HCT116 (cell line): Measurements from ENCODE around the gene MUC16. TPM values are rescaled to one million over a fixed set of nuclear protein-coding genes. Genes with fewer than 3 reads are reported as not detected.

Experiments used
- ATAC-seq: fragments of 200-7000 bp; cut with Tn5 transposase; 2 replicates; pipeline ENCODE4 v1.9.1; 2020; ENCODE audit warnings: mild to moderate bottlenecking, moderate library complexity
- BruUV-seq: library from RNA; stranded (reverse); fragments of 400-500 nt; replicated peaks from 2 replicates; lab custom pipeline; 2021; lab: Mats Ljungman, UMichigan
- CTCF ChIA-PET: fragments of 300-600 bp; sonication (Branson Sonifier 250); formaldehyde crosslinking; loops from one replicate; lab custom pipeline; 2021; ENCODE audit warnings: antibody characterized with exemption; lab: Charles Lee
- POLR2A ChIA-PET: fragments of 300-600, 350-600 bp; sonication (Branson Sonifier 250); formaldehyde crosslinking; loops from one replicate; lab custom pipeline; 2021; ENCODE audit warnings: antibody characterized with exemption; lab: Charles Lee
- RAD21 ChIA-PET, 2 experiments: fragments of 300-600 bp; sonication (Branson Sonifier 250); formaldehyde crosslinking; loops; one replicate each; lab custom pipeline; 2023; ENCODE audit warnings: low total read pairs in 2 of 2; ENCODE audit not compliant: uncharacterized antibody in 2 of 2, unreplicated experiment in 2 of 2, low non-redundant PET in 1 of 2; lab: Charles Lee
- DNase-seq: peaks from one replicate; pipeline ENCODE4 v3.0.0-alpha.2; 2010; ENCODE audit warnings: low read depth, low spot score
- H2AFZ ChIP-seq: fragments of 200-600 bp; shearing (Covaris generic), sonication (generic); 2 replicates; pipeline ENCODE4 v1.6.1; 2017; ENCODE audit warnings: low read depth, mixed run types, mixed read lengths, antibody characterized with exemption, low read length; ENCODE audit not compliant: poor library complexity, severe bottlenecking
- H3K27ac ChIP-seq: 2 replicates; pipeline ENCODE4 v1.5.1; 2012; ENCODE audit warnings: low read depth, low read length
- H3K27me3 ChIP-seq: fragments of 200-600 bp; sonication (generic); 2 replicates; pipeline ENCODE4 v1.6.1; 2016; ENCODE audit warnings: mixed run types, low read length, mixed read lengths; ENCODE audit not compliant: insufficient read depth
- H3K36me3 ChIP-seq, 2 experiments: fragments of 200-500 bp in 1 of 2; fragments of 200-600 bp in 1 of 2; sonication (Bioruptor generic) in 1 of 2; sonication (generic) in 1 of 2; 2 replicates each; pipeline versions ENCODE4 v1.5.1 to v1.6.1; 2014 to 2016; ENCODE audit warnings: low read length in 2 of 2, inconsistent platforms in 1 of 2, mixed read lengths in 1 of 2, mixed run types in 1 of 2; ENCODE audit not compliant: insufficient read depth in 2 of 2, control insufficient read depth in 1 of 2
- H3K4me1 ChIP-seq, 2 experiments: fragments of 200-600 bp in 1 of 2; sonication (generic) in 1 of 2; 2 replicates each; pipeline versions ENCODE4 v1.5.1 to v1.6.1; 2012 to 2017; ENCODE audit warnings: low read length in 2 of 2, inconsistent platforms in 1 of 2, mild to moderate bottlenecking in 1 of 2, mixed read lengths in 1 of 2, mixed run types in 1 of 2, moderate library complexity in 1 of 2; ENCODE audit not compliant: insufficient read depth in 2 of 2, control insufficient read depth in 1 of 2
- H3K4me2 ChIP-seq: fragments of 200-600 bp; sonication (generic); 2 replicates; pipeline ENCODE4 v1.6.1; 2017; ENCODE audit warnings: mixed run types, low read length, mixed read lengths
- H3K4me3 ChIP-seq, 2 experiments: fragments of 200-600 bp in 1 of 2; sonication (generic) in 1 of 2; replicated peaks in 1 of 2; 2 replicates each; pipeline ENCODE4 v1.5.1; 2011 to 2016; ENCODE audit warnings: low read length in 2 of 2, control low read depth in 1 of 2, low read depth in 1 of 2, mild to moderate bottlenecking in 1 of 2, mixed read lengths in 1 of 2, mixed run types in 1 of 2
- H3K79me2 ChIP-seq: fragments of 200-600 bp; sonication (generic); 2 replicates; pipeline ENCODE4 v1.6.1; 2017; ENCODE audit warnings: mild to moderate bottlenecking, mixed run types, low read length, moderate library complexity, mixed read lengths; ENCODE audit not compliant: insufficient read depth
- H3K9ac ChIP-seq: fragments of 200-600 bp; sonication (generic); 2 replicates; pipeline ENCODE4 v1.6.1; 2016; ENCODE audit warnings: low read length, mixed read lengths
- H3K9me2 ChIP-seq: fragments of 200-600 bp; sonication (generic), shearing (Covaris generic); 2 replicates; pipeline ENCODE4 v1.6.1; 2017; ENCODE audit warnings: mixed run types, mild to moderate bottlenecking, moderate library complexity; ENCODE audit not compliant: insufficient read depth
- H3K9me3 ChIP-seq, 2 experiments: fragments of 200-500 bp in 1 of 2; fragments of 200-600 bp in 1 of 2; sonication (Bioruptor generic) in 1 of 2; sonication (generic) in 1 of 2; 2 replicates each; pipeline ENCODE4 v1.6.1; 2014 to 2017; ENCODE audit warnings: low read length in 2 of 2, mixed read lengths in 2 of 2, inconsistent platforms in 1 of 2, low read depth in 1 of 2, mild to moderate bottlenecking in 1 of 2, mixed run types in 1 of 2, moderate library complexity in 1 of 2; ENCODE audit not compliant: control insufficient read depth in 1 of 2, insufficient read depth in 1 of 2
- H4K20me1 ChIP-seq: fragments of 200-600 bp; sonication (generic), shearing (Covaris generic); 2 replicates; pipeline ENCODE4 v1.6.1; 2017; ENCODE audit warnings: mixed run types, mild to moderate bottlenecking, moderate library complexity; ENCODE audit not compliant: insufficient read depth
- ATF3 ChIP-seq: IDR thresholded peaks from 2 replicates; pipeline ENCODE4 v1.6.1; 2012
- CEBPB ChIP-seq: IDR thresholded peaks from 2 replicates; pipeline ENCODE4 v1.6.1; 2012; ENCODE audit warnings: low read depth
- CTCF ChIP-seq, 3 experiments: fragments of 200-600 bp in 1 of 3; sonication (generic) in 1 of 3; IDR thresholded peaks in 2 of 3; conservative IDR thresholded peaks in 1 of 3; 2 replicates each; pipeline ENCODE4 v1.5.1; 2012 to 2017; ENCODE audit warnings: low read depth in 2 of 3, low read length in 2 of 3, antibody characterized with exemption in 1 of 3, borderline replicate concordance in 1 of 3, control low read depth in 1 of 3, mild to moderate bottlenecking in 1 of 3, mixed read lengths in 1 of 3, mixed run types in 1 of 3, moderate library complexity in 1 of 3; ENCODE audit not compliant: insufficient read depth in 1 of 3
- EGR1 ChIP-seq: IDR thresholded peaks from 2 replicates; pipeline ENCODE4 v1.6.1; 2012; ENCODE audit warnings: low read depth
- ELF1 ChIP-seq: IDR thresholded peaks from 2 replicates; pipeline ENCODE4 v1.6.1; 2012; ENCODE audit warnings: low read depth, borderline replicate concordance
- EZH2phosphoT487 ChIP-seq: fragments of 200-600 bp; IDR thresholded peaks from 2 replicates; pipeline ENCODE4 v1.6.1; 2018; ENCODE audit warnings: antibody characterized with exemption, borderline replicate concordance
- JUND ChIP-seq: IDR thresholded peaks from 2 replicates; pipeline ENCODE4 v1.6.1; 2012
- MAX ChIP-seq: IDR thresholded peaks from 2 replicates; pipeline ENCODE4 v1.6.1; 2012
- POLR2AphosphoS5 ChIP-seq: IDR thresholded peaks from 2 replicates; pipeline ENCODE4 v1.6.1; 2011; ENCODE audit warnings: mild to moderate bottlenecking, low read depth, low read length, moderate library complexity
- RAD21 ChIP-seq: IDR thresholded peaks from 2 replicates; pipeline ENCODE4 v1.6.1; 2012; ENCODE audit warnings: low read depth, mild to moderate bottlenecking
- REST ChIP-seq: IDR thresholded peaks from 2 replicates; pipeline ENCODE4 v1.6.1; 2012; ENCODE audit warnings: low read depth
- SP1 ChIP-seq: IDR thresholded peaks from 2 replicates; pipeline ENCODE4 v1.6.1; 2012; ENCODE audit warnings: low read depth
- TCF7L2 ChIP-seq: IDR thresholded peaks from 2 replicates; pipeline ENCODE4 v1.7.0; 2011; ENCODE audit warnings: borderline replicate concordance, inconsistent platforms; ENCODE audit not compliant: insufficient read depth, insufficient read length; ENCODE audit errors: extremely low read depth
- YY1 ChIP-seq: IDR thresholded peaks from 2 replicates; pipeline ENCODE4 v1.6.1; 2011; ENCODE audit warnings: low read length, low read depth, moderate library complexity, mild to moderate bottlenecking; ENCODE audit not compliant: insufficient replicate concordance; ENCODE audit errors: extremely low read depth
- ZBTB33 ChIP-seq: IDR thresholded peaks from 2 replicates; pipeline ENCODE4 v1.6.1; 2011; ENCODE audit warnings: mild to moderate bottlenecking, low read length, moderate library complexity; ENCODE audit not compliant: insufficient replicate concordance; ENCODE audit errors: extremely low read depth
- ZFX ChIP-seq: fragments of 450-650 bp; IDR thresholded peaks from 2 replicates; pipeline ENCODE4 v1.6.1; 2017
- intact Hi-C: fragments of 100-400 bp; cut with micrococcal nuclease; formaldehyde crosslinking; loops from 2 replicates; pipeline ENCODE4 v1.10.0; 2022
- total RNA-seq: library from RNA; stranded (reverse); gene quantifications from one replicate; pipeline ENCODE4 v1.2.1, GENCODE V29; 2021; ENCODE audit not compliant: unreplicated experiment

MUC16 gene
- total RNA-seq, 1 experiment from 2014 or later = 0.12 TPM

GRCh38 chr19:9011875-9012274 lies 1.7 kb upstream of the MUC16 start:
- Histone ChIP-seq H3K27me3 (no peaks in the 10 kb centered on the region), H3K9me2 (no peaks in the 10 kb centered on the region), H3K4me2 (no peak overlapping the region), H3K9ac (no peak overlapping the region), H2AFZ (no peak overlapping the region), H3K4me3 (no peak overlapping the region), H3K9me3 (no peaks in the 10 kb centered on the region), H3K79me2 (no peaks in the 10 kb centered on the region), H3K27ac (no peak overlapping the region), H3K4me1 (peaks cover 0 to 14% of the 10 kb centered on the region in 2 experiments; a peak in 2 of 4 replicates), H3K36me3 (no peaks in the 10 kb centered on the region), H4K20me1 (no peaks in the 10 kb centered on the region)
- RAD21 ChIA-PET = no interaction called here
- ATAC-seq (no peak), DNase-seq (no peak)
- CTCF ChIA-PET = no interaction called here
- no TSS peak for BruUV-seq
- TF ChIP-seq POLR2AphosphoS5 = no peak
- no peak for TF ChIP-seq YY1
- no peak for TF ChIP-seq ELF1
- no peak for TF ChIP-seq SP1
- no peak for TF ChIP-seq EGR1
- TF ChIP-seq CTCF (IDR thresholded peaks at IDR 0.05 in 2 of 3, conservative IDR thresholded peaks at IDR 0.05 in 1 of 3; ENCODE audit: borderline replicate concordance in 1 of 3, insufficient read depth in 1 of 3, low read depth in 2 of 3, low read length in 2 of 3) = no peak
- TF ChIP-seq CEBPB = no peak
- TF ChIP-seq JUND = no peak
- no peak for TF ChIP-seq REST
- no peak for TF ChIP-seq TCF7L2
- TF ChIP-seq MAX = no peak
- no peak for TF ChIP-seq ATF3
- no peak for TF ChIP-seq EZH2phosphoT487
- no peak for TF ChIP-seq ZFX
- TF ChIP-seq ZBTB33 = no peak
- no peak for TF ChIP-seq RAD21
- POLR2A ChIA-PET = no interaction called here
- intact Hi-C loops = loop anchor here (10.0 kb wide), 1 partner anchor 177 kb away; the partner anchor contains the start of genes MBD3L1 and ZNF558
